Measurements from ENCODE around the gene KDM6A. TPM values are rescaled to one million over a fixed set of nuclear protein-coding genes. Genes with fewer than 3 reads are reported as not detected.

KDM6A gene
- total RNA-seq, 1 donor from 2014 or later: 14.4 TPM

- no peak for TF ChIP-seq CTCF (IDR thresholded peaks at IDR 0.05)
- Mint-ChIP-seq H3K4me1 (ENCODE audit: low read depth) (peaks cover 25% of the 10 kb centered on the region), H3K36me3 (ENCODE audit: low read depth) (no peaks in the 10 kb centered on the region), H3K27ac (ENCODE audit: unreplicated experiment) (peak overlapping the region; percentile 91), H3K9me3 (ENCODE audit: low read depth) (peaks cover 3% of the 10 kb centered on the region), H3K4me3 (ENCODE audit: unreplicated experiment) (peak overlapping the region; percentile 88), H3K27me3 (ENCODE audit: low read depth) (no peaks in the 10 kb centered on the region)
- DNase-seq (ENCODE audit: low spot score): peak; percentile 75
These were observed 812 bp upstream of the KDM6A start for GRCh38 chrX:44871931-44872820.

- no peaks in the 10 kb centered on the region for H3K27me3 Mint-ChIP-seq (ENCODE audit: low read depth)
- DNase-seq (ENCODE audit: low spot score): no peak
- H3K27ac Mint-ChIP-seq (ENCODE audit: unreplicated experiment): peak overlapping the region; percentile 95
- H3K4me1 Mint-ChIP-seq (ENCODE audit: low read depth): peaks cover 25% of the 10 kb centered on the region
- H3K4me3 Mint-ChIP-seq (ENCODE audit: unreplicated experiment): peak overlapping the region; percentile 88
- no peaks in the 10 kb centered on the region for H3K36me3 Mint-ChIP-seq (ENCODE audit: low read depth)
- H3K9me3 Mint-ChIP-seq (ENCODE audit: low read depth): no peaks in the 10 kb centered on the region
- TF ChIP-seq CTCF (IDR thresholded peaks at IDR 0.05): peak; percentile 28
These were observed 658 bp downstream of the KDM6A start for GRCh38 chrX:44873415-44874276.

- Mint-ChIP-seq H3K27me3 (ENCODE audit: low read depth) (no peaks in the 10 kb centered on the region), H3K27ac (ENCODE audit: unreplicated experiment) (peak overlapping the region; percentile 95), H3K36me3 (ENCODE audit: low read depth) (no peaks in the 10 kb centered on the region), H3K9me3 (ENCODE audit: low read depth) (no peaks in the 10 kb centered on the region), H3K4me1 (ENCODE audit: low read depth) (peaks cover 25% of the 10 kb centered on the region), H3K4me3 (ENCODE audit: unreplicated experiment) (peak overlapping the region; percentile 88)
- no peak for DNase-seq (ENCODE audit: low spot score)
- TF ChIP-seq CTCF (IDR thresholded peaks at IDR 0.05): no peak
These were observed 1.6 kb downstream of the KDM6A start for GRCh38 chrX:44874420-44875184.

GRCh38 chrX:44875185-44875489, 2.1 kb downstream of the KDM6A start:
- peak overlapping the region; percentile 88 for H3K4me3 Mint-ChIP-seq (ENCODE audit: unreplicated experiment)
- no peaks in the 10 kb centered on the region for H3K9me3 Mint-ChIP-seq (ENCODE audit: low read depth)
- no peaks in the 10 kb centered on the region for H3K27me3 Mint-ChIP-seq (ENCODE audit: low read depth)
- TF ChIP-seq CTCF (IDR thresholded peaks at IDR 0.05): no peak
- peaks cover 25% of the 10 kb centered on the region for H3K4me1 Mint-ChIP-seq (ENCODE audit: low read depth)
- DNase-seq (ENCODE audit: low spot score): no peak
- no peaks in the 10 kb centered on the region for H3K36me3 Mint-ChIP-seq (ENCODE audit: low read depth)
- H3K27ac Mint-ChIP-seq (ENCODE audit: unreplicated experiment): peak overlapping the region; percentile 32

GRCh38 chrX:44876086-44876485, 3.1 kb downstream of the KDM6A start:
- Mint-ChIP-seq H3K27ac (ENCODE audit: unreplicated experiment) (peak overlapping the region; percentile 27), H3K9me3 (ENCODE audit: low read depth) (no peaks in the 10 kb centered on the region), H3K27me3 (ENCODE audit: low read depth) (no peaks in the 10 kb centered on the region), H3K4me3 (ENCODE audit: unreplicated experiment) (peak overlapping the region; percentile 88), H3K4me1 (ENCODE audit: low read depth) (peaks cover 24% of the 10 kb centered on the region), H3K36me3 (ENCODE audit: low read depth) (no peaks in the 10 kb centered on the region)
- no peak for DNase-seq (ENCODE audit: low spot score)
- TF ChIP-seq CTCF (IDR thresholded peaks at IDR 0.05): no peak

Measured in chondrocyte (in vitro differentiated cells).